PFSK-1 (cell line): ENCODE results near the gene SEMA3F.

Experiments
- FOXP2 ChIP-seq: optimal IDR thresholded peaks from 2 replicates; pipeline ENCODE3; 2011; ENCODE audit warnings: borderline replicate concordance, control low read depth, inconsistent platforms; ENCODE audit not compliant: insufficient read depth; ENCODE audit errors: extremely low read length, extremely low read depth
- POLR2AphosphoS5 ChIP-seq: IDR thresholded peaks from 2 replicates; pipeline ENCODE4 v1.6.1; 2012; ENCODE audit warnings: low read depth, mild to moderate bottlenecking, control low read depth, low read length, moderate library complexity
- SIN3A ChIP-seq: IDR thresholded peaks from 2 replicates; pipeline ENCODE4 v1.6.1; 2012; ENCODE audit warnings: mild to moderate bottlenecking, low read length, moderate library complexity, borderline replicate concordance; ENCODE audit not compliant: insufficient read depth
- TAF1 ChIP-seq: IDR thresholded peaks from 2 replicates; pipeline ENCODE4 v1.6.1; 2012; ENCODE audit warnings: low read length, control low read depth, borderline replicate concordance; ENCODE audit not compliant: insufficient read depth
- TF ChIP-seq, protein P1 (sequence below), 2 experiments: IDR thresholded peaks; 2 replicates each; pipeline versions ENCODE4 v1.6.1 to v1.8.0; 2011 to 2012; ENCODE audit warnings: low read depth in 2 of 2, low read length in 2 of 2, control low read depth in 1 of 2, inconsistent platforms in 1 of 2, mild to moderate bottlenecking in 1 of 2, moderate library complexity in 1 of 2; ENCODE audit not compliant: insufficient read depth in 1 of 2

DNA sequence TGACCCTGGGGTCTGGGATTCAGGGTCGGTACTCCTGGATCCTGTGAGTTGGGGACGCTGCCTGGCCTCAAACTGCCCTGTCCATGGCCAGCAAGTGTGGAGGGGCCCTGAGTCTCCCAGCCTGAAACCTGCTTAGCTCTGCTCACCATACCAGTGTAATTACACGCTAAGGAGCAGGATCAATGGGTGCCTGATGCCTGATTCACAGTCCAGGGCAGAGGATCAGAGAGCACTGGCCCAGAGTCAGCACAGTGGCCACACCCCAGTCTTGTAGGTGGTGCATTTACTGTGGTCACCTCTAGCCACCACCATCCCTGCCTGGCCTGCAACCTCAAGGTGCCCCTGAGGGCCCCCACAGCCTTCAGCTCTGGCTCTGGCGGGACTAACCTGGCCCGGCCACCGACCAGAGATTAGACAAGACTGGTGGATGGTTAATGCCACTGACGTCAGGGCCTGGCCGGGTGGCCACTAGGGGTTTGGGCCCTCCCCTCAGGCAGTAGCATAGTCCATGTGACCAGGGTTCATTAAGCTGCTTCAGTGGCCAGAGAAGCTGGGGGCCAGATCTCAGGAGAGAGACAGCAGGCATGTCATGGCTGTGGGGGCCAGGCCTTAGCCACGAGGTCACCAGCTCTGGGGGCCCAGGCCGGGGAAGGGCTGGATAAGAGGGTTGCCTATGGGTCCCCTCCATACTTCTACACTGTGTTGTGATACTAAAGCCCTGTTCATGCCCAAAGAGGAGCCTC lies 46.6 kb downstream of the SEMA3F start:
- TF ChIP-seq POLR2AphosphoS5 (no peak), SIN3A (no peak), FOXP2 (no peak), TAF1 (no peak)
- TF ChIP-seq, protein P1, sequence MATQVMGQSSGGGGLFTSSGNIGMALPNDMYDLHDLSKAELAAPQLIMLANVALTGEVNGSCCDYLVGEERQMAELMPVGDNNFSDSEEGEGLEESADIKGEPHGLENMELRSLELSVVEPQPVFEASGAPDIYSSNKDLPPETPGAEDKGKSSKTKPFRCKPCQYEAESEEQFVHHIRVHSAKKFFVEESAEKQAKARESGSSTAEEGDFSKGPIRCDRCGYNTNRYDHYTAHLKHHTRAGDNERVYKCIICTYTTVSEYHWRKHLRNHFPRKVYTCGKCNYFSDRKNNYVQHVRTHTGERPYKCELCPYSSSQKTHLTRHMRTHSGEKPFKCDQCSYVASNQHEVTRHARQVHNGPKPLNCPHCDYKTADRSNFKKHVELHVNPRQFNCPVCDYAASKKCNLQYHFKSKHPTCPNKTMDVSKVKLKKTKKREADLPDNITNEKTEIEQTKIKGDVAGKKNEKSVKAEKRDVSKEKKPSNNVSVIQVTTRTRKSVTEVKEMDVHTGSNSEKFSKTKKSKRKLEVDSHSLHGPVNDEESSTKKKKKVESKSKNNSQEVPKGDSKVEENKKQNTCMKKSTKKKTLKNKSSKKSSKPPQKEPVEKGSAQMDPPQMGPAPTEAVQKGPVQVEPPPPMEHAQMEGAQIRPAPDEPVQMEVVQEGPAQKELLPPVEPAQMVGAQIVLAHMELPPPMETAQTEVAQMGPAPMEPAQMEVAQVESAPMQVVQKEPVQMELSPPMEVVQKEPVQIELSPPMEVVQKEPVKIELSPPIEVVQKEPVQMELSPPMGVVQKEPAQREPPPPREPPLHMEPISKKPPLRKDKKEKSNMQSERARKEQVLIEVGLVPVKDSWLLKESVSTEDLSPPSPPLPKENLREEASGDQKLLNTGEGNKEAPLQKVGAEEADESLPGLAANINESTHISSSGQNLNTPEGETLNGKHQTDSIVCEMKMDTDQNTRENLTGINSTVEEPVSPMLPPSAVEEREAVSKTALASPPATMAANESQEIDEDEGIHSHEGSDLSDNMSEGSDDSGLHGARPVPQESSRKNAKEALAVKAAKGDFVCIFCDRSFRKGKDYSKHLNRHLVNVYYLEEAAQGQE (IDR thresholded peaks at IDR 0.05; ENCODE audit: insufficient read depth in 1 of 2, low read depth in 2 of 2, low read length in 2 of 2) = no peak
